Measurements from ENCODE around the gene RGS3.

The RGS3 gene

DNA sequence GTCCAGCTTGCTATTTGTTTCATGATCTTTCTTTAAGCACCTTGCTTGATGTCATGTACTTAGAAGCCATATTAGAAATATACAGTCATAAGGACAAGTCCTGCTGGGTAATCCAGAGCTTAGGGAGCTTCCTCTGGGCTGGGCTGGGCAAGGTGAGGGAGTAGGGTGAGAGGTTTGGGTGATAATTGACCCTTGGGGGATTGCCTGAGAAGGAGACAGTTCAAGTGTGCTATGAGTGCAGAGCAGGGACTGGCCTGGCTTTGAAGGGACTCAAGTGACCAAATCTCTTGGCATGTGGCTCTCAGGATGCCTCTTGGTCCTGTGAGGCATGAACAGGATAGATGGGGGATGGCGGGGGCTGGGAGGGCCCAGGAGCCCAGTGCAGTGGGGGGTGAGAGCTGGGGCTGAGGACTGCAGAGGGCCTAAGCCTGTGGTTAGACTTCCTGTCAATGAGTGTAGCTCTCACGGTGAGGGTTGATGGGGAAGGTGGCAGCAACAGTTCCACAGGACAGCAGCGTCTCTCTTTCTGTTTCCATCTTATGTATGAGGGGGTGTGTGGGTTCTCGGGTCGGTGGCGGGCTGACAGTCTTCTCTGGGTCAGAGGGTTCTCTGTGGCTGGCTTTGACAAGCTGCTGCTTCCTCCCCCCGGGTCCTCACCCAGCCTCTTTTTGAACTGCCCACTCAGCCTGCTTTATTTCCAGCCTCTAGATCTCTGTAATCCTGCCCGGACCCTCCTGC lies 53.5 kb downstream of the RGS3 start:
- Histone ChIP-seq H3K18ac (ENCODE audit: low read depth in 1 of 2, low read length in 2 of 2) (peak overlapping the region; percentile 5 to 47), H3K23ac (ENCODE audit: low read length in 2 of 2) (no peak overlapping the region), H3K27me3 (ENCODE audit: control insufficient read depth in 1 of 2, insufficient read depth in 1 of 2, low read length in 2 of 2) (no peaks in the 10 kb centered on the region), H3K4ac (ENCODE audit: low read depth in 1 of 2, low read length in 2 of 2) (peak overlapping the region in 1 of 2 experiments; percentile 41), H3K79me1 (replicated peaks; ENCODE audit: low read length, poor library complexity, severe bottlenecking) (peaks cover 6% of the 10 kb centered on the region), H2AK5ac (ENCODE audit: low read length, severe bottlenecking) (peak overlapping the region; percentile 56), H4K8ac (ENCODE audit: low read length) (peak overlapping the region; percentile 32), H2BK5ac (ENCODE audit: low read depth, low read length, poor library complexity, severe bottlenecking) (peak overlapping the region; percentile 69), H3K9ac (ENCODE audit: low read length) (no peak overlapping the region), H3K4me1 (ENCODE audit: control insufficient read depth, insufficient read depth, low read depth, low read length) (peaks cover 29% of the 10 kb centered on the region), H3K27ac (ENCODE audit: low read length, poor library complexity, severe bottlenecking) (peak overlapping the region; percentile 41), H4K91ac (ENCODE audit: low read length) (no peak overlapping the region), H3K14ac (ENCODE audit: low read length in 2 of 2) (no peak overlapping the region), H3K4me3 (ENCODE audit: insufficient read depth in 1 of 2, low read depth in 1 of 2, low read length in 2 of 2) (no peak overlapping the region), H2BK12ac (ENCODE audit: low read length in 2 of 2) (peak overlapping the region; percentile 18 to 25), H2AFZ (ENCODE audit: low read depth, low read length) (no peak overlapping the region), H3K9me3 (ENCODE audit: control insufficient read depth, low read length) (no peaks in the 10 kb centered on the region), H3K4me2 (ENCODE audit: low read length, poor library complexity, severe bottlenecking) (peak overlapping the region; percentile 24), H2BK120ac (ENCODE audit: low read depth, low read length) (no peak overlapping the region), H2BK15ac (ENCODE audit: low read depth, poor library complexity, severe bottlenecking) (peak overlapping the region; percentile 97), H3K36me3 (ENCODE audit: control insufficient read depth in 1 of 2, insufficient read depth in 2 of 2, low read depth in 1 of 2, low read length in 2 of 2) (no peaks in the 10 kb centered on the region)
- no peak for DNase-seq
- WGBS: 49% methylated on average over 2 of the region's 8 CpGs

DNA sequence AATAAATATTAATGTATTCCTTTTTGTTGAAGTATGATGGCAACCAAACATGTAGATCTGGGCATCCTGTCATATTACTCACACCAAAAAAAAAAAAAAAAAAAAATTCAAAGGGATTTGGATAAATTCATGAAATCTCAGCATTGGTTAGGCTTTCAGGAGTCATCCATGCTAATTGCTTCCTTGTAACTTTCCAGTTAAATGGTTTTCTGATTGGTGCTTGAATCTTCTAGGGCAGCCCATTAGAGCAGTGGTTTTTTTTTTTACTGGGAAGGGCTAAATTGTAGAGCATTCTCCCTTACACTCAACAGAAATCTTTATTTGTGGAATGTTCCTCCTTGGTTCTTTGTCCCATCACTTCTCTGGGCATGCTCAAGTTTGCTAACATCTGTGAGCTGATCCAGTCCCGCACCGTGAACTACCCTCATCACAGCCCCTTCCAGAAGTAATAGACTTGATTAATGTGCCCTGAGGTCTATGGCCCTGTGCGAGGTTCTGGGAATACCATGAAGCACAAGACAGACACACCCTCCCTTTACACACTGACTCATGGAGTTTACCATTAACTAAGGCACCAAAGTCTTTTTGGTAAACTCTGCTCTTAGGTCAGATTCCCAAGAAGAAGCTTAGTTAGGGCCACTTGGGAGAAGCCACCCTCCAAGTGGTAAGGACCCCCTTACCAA lies 56.0 kb downstream of the RGS3 start:
- Histone ChIP-seq H3K36me3 (ENCODE audit: control insufficient read depth in 1 of 2, insufficient read depth in 2 of 2, low read depth in 1 of 2, low read length in 2 of 2) (peaks cover 0 to 15% of the 10 kb centered on the region in 2 experiments), H3K4me3 (ENCODE audit: insufficient read depth in 1 of 2, low read depth in 1 of 2, low read length in 2 of 2) (peak overlapping the region in 1 of 2 experiments; percentile 6), H3K23ac (ENCODE audit: low read length in 2 of 2) (no peak overlapping the region), H3K9me3 (ENCODE audit: control insufficient read depth, low read length) (no peaks in the 10 kb centered on the region), H3K27me3 (ENCODE audit: control insufficient read depth in 1 of 2, insufficient read depth in 1 of 2, low read length in 2 of 2) (peaks cover 0 to 2% of the 10 kb centered on the region in 2 experiments), H4K91ac (ENCODE audit: low read length) (no peak overlapping the region), H2BK5ac (ENCODE audit: low read depth, low read length, poor library complexity, severe bottlenecking) (peak overlapping the region; percentile 69), H3K9ac (ENCODE audit: low read length) (peak overlapping the region; percentile 34), H2BK120ac (ENCODE audit: low read depth, low read length) (no peak overlapping the region), H2AFZ (ENCODE audit: low read depth, low read length) (no peak overlapping the region), H3K79me1 (replicated peaks; ENCODE audit: low read length, poor library complexity, severe bottlenecking) (peaks cover 14% of the 10 kb centered on the region), H4K8ac (ENCODE audit: low read length) (no peak overlapping the region), H3K27ac (ENCODE audit: low read length, poor library complexity, severe bottlenecking) (peak overlapping the region; percentile 83), H3K4me2 (ENCODE audit: low read length, poor library complexity, severe bottlenecking) (peak overlapping the region; percentile 0), H3K14ac (ENCODE audit: low read length in 2 of 2) (no peak overlapping the region), H3K18ac (ENCODE audit: low read depth in 1 of 2, low read length in 2 of 2) (no peak overlapping the region), H2AK5ac (ENCODE audit: low read length, severe bottlenecking) (peak overlapping the region; percentile 91), H3K4me1 (ENCODE audit: control insufficient read depth, insufficient read depth, low read depth, low read length) (peaks cover 41% of the 10 kb centered on the region), H2BK12ac (ENCODE audit: low read length in 2 of 2) (peak overlapping the region in 1 of 2 experiments; percentile 21), H2BK15ac (ENCODE audit: low read depth, poor library complexity, severe bottlenecking) (peak overlapping the region; percentile 26), H3K4ac (ENCODE audit: low read depth in 1 of 2, low read length in 2 of 2) (no peak overlapping the region)
- WGBS: 51% methylated on average over 3 of the region's 3 CpGs
- DNase-seq: peak; percentile 64

DNA sequence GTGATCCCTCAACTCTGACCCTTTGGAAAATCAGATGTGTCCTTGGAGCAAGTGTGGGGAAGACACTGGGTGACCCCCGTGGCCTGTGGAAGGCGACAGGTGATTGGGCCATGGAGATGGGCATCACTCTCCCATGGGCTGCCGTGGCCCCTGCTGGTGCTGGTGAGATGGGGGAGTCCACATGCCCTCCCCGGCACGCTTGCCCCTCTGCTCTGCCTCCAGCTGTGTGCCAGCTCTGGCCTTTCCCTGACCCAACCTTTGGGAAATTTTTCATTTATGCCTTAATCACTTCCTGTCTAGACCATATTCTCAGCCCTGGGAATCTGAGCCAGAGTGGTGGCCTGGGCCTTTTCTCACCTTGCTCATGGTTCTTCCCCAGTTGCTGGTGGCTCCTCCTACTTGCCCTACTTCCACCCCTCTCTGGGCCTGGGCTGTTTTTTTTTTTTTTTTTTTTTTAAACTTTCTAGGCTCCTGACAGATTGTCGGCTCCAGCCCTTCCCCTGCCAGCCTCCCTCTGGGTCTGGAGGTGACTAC lies 56.6 kb downstream of the RGS3 start:
- Histone ChIP-seq H3K4me1 (ENCODE audit: control insufficient read depth, insufficient read depth, low read depth, low read length) (peaks cover 41% of the 10 kb centered on the region), H3K4me2 (ENCODE audit: low read length, poor library complexity, severe bottlenecking) (no peak overlapping the region), H3K27ac (ENCODE audit: low read length, poor library complexity, severe bottlenecking) (peak overlapping the region; percentile 83), H2BK120ac (ENCODE audit: low read depth, low read length) (no peak overlapping the region), H3K36me3 (ENCODE audit: control insufficient read depth in 1 of 2, insufficient read depth in 2 of 2, low read depth in 1 of 2, low read length in 2 of 2) (peaks cover 0 to 16% of the 10 kb centered on the region in 2 experiments), H3K9me3 (ENCODE audit: control insufficient read depth, low read length) (no peaks in the 10 kb centered on the region), H3K27me3 (ENCODE audit: control insufficient read depth in 1 of 2, insufficient read depth in 1 of 2, low read length in 2 of 2) (peaks cover 0 to 8% of the 10 kb centered on the region in 2 experiments), H3K79me1 (replicated peaks; ENCODE audit: low read length, poor library complexity, severe bottlenecking) (peaks cover 17% of the 10 kb centered on the region), H4K8ac (ENCODE audit: low read length) (peak overlapping the region; percentile 58), H2AK5ac (ENCODE audit: low read length, severe bottlenecking) (peak overlapping the region; percentile 91), H2BK15ac (ENCODE audit: low read depth, poor library complexity, severe bottlenecking) (peak overlapping the region; percentile 26), H3K4me3 (ENCODE audit: insufficient read depth in 1 of 2, low read depth in 1 of 2, low read length in 2 of 2) (peak overlapping the region in 1 of 2 experiments; percentile 6), H3K4ac (ENCODE audit: low read depth in 1 of 2, low read length in 2 of 2) (no peak overlapping the region), H2AFZ (ENCODE audit: low read depth, low read length) (no peak overlapping the region), H3K18ac (ENCODE audit: low read depth in 1 of 2, low read length in 2 of 2) (peak overlapping the region in 1 of 2 experiments; percentile 52), H2BK5ac (ENCODE audit: low read depth, low read length, poor library complexity, severe bottlenecking) (peak overlapping the region; percentile 69), H3K23ac (ENCODE audit: low read length in 2 of 2) (no peak overlapping the region), H3K14ac (ENCODE audit: low read length in 2 of 2) (no peak overlapping the region), H3K9ac (ENCODE audit: low read length) (no peak overlapping the region), H2BK12ac (ENCODE audit: low read length in 2 of 2) (peak overlapping the region in 1 of 2 experiments; percentile 21), H4K91ac (ENCODE audit: low read length) (no peak overlapping the region)
- DNase-seq: peak; percentile 44
- 90% methylated on average over 6 of the region's 6 CpGs for WGBS

DNA sequence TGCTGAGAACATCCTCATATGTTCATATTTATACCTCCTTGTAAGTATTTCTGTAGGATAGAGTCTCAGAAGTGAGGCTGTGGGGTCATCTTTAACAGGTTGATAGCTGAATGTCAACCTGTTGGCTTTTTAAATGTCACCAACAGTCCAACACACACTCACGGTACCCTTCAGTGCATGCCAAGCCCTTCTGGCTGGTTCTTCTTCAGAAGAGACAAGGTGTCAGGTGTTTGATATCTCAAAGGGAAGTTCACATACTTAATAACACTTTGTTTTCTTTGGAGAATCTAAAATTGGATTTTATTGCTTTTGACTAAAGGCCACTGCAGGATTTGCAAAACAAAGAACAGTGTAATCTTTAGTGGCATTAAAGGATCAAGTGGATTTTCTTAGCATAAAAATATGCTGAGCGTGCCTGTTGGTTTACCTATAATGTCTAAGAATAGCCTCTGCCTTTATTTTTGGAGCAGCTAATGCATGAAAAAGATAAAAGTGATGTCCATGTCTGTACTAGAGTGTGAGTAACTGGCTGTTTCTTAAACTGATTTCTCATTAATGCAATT lies 58.2 kb downstream of the RGS3 start:
- no peak overlapping the region for H3K27ac ChIP-seq (ENCODE audit: low read length, poor library complexity, severe bottlenecking)
- no peak overlapping the region for H2BK15ac ChIP-seq (ENCODE audit: low read depth, poor library complexity, severe bottlenecking)
- no peak overlapping the region for H3K9ac ChIP-seq (ENCODE audit: low read length)
- H2BK120ac ChIP-seq (ENCODE audit: low read depth, low read length): no peak overlapping the region
- peaks cover 0 to 20% of the 10 kb centered on the region in 2 experiments for H3K36me3 ChIP-seq (ENCODE audit: control insufficient read depth in 1 of 2, insufficient read depth in 2 of 2, low read depth in 1 of 2, low read length in 2 of 2)
- DNase-seq: no peak
- H3K4me3 ChIP-seq (ENCODE audit: insufficient read depth in 1 of 2, low read depth in 1 of 2, low read length in 2 of 2): no peak overlapping the region
- H2BK5ac ChIP-seq (ENCODE audit: low read depth, low read length, poor library complexity, severe bottlenecking): no peak overlapping the region
- H4K91ac ChIP-seq (ENCODE audit: low read length): no peak overlapping the region
- peaks cover 38% of the 10 kb centered on the region for H3K4me1 ChIP-seq (ENCODE audit: control insufficient read depth, insufficient read depth, low read depth, low read length)
- no peak overlapping the region for H2BK12ac ChIP-seq (ENCODE audit: low read length in 2 of 2)
- H3K9me3 ChIP-seq (ENCODE audit: control insufficient read depth, low read length): no peaks in the 10 kb centered on the region
- H2AFZ ChIP-seq (ENCODE audit: low read depth, low read length): no peak overlapping the region
- H3K79me1 ChIP-seq (replicated peaks; ENCODE audit: low read length, poor library complexity, severe bottlenecking): peaks cover 19% of the 10 kb centered on the region
- no peak overlapping the region for H4K8ac ChIP-seq (ENCODE audit: low read length)
- no peak overlapping the region for H2AK5ac ChIP-seq (ENCODE audit: low read length, severe bottlenecking)
- peaks cover 0 to 9% of the 10 kb centered on the region in 2 experiments for H3K27me3 ChIP-seq (ENCODE audit: control insufficient read depth in 1 of 2, insufficient read depth in 1 of 2, low read length in 2 of 2)
- WGBS: 100% methylated on average over 1 of the region's 2 CpGs
- H3K18ac ChIP-seq (ENCODE audit: low read depth in 1 of 2, low read length in 2 of 2): no peak overlapping the region
- H3K4me2 ChIP-seq (ENCODE audit: low read length, poor library complexity, severe bottlenecking): no peak overlapping the region
- no peak overlapping the region for H3K14ac ChIP-seq (ENCODE audit: low read length in 2 of 2)
- no peak overlapping the region for H3K23ac ChIP-seq (ENCODE audit: low read length in 2 of 2)
- no peak overlapping the region for H3K4ac ChIP-seq (ENCODE audit: low read depth in 1 of 2, low read length in 2 of 2)

Data from mesenchymal stem cell (in vitro differentiated cells and primary cell).